Stomach (tissue), 4 donors: ENCODE measurements around the gene ANG.

Experiments
- CTCF ChIP-seq, 7 experiments: fragments of 450-650 bp in 4 of 7; fragments of 200-600 bp in 3 of 7; sonication (generic) in 3 of 7; IDR thresholded peaks; one replicate each; pipeline ENCODE4 v1.5.1; 2016 to 2019; ENCODE audit warnings: antibody characterized with exemption in 7 of 7, control low read depth in 2 of 7, mild to moderate bottlenecking in 1 of 7
- POLR2A ChIP-seq, 4 donors: fragments of 450-650 bp; IDR thresholded peaks; one replicate each; pipeline ENCODE4 v1.6.1; 2016; ENCODE audit warnings: antibody characterized with exemption in 4 of 4, control low read depth in 2 of 4, mild to moderate bottlenecking in 1 of 4, moderate library complexity in 1 of 4

GRCh38 chr14:20659813-20660395, 28.7 kb upstream of the ANG start:
- TF ChIP-seq CTCF (IDR thresholded peaks at IDR 0.05), result no peak
- TF ChIP-seq POLR2A (IDR thresholded peaks at IDR 0.05), result no peak
